B cell (primary cell): ENCODE measurements around the gene COL6A1. TPM values are rescaled to one million over a fixed set of nuclear protein-coding genes. Genes with fewer than 3 reads are reported as not detected.

ENCODE experiments used
- ATAC-seq: fragments of 200-7000 bp; cut with Tn5 transposase; one replicate; pipeline ENCODE4 v1.10.0; 2021; ENCODE audit warnings: low read depth, mild to moderate bottlenecking, moderate number of reproducible peaks, moderate library complexity
- CTCF ChIA-PET: fragments of 350-600 bp; sonication (Branson Sonifier 250); formaldehyde crosslinking; loops from one replicate; lab custom pipeline; 2021; ENCODE audit warnings: antibody characterized with exemption, inconsistent platforms; lab: Charles Lee
- POLR2A ChIA-PET: fragments of 350-600 bp; sonication (Branson Sonifier 250); formaldehyde crosslinking; loops from one replicate; lab custom pipeline; 2021; ENCODE audit warnings: antibody characterized with exemption; lab: Charles Lee
- DNase-seq: peaks from one replicate; pipeline ENCODE4 v3.0.0; 2013
- H2AFZ ChIP-seq: 2 replicates; pipeline ENCODE4 v1.6.1; 2012; ENCODE audit warnings: mild to moderate bottlenecking, low read depth, low read length; ENCODE audit not compliant: insufficient read depth, poor library complexity, severe bottlenecking
- H3K27ac ChIP-seq, 2 donors: 1 replicate in 1 of 2; 2 replicates in 1 of 2; pipeline ENCODE4 v1.5.1; 2012 to 2013; ENCODE audit warnings: low read length in 2 of 2, mild to moderate bottlenecking in 2 of 2, moderate library complexity in 1 of 2
- H3K27me3 ChIP-seq, 4 experiments: fragments of 200-600 bp in 1 of 4; sonication (generic) in 1 of 4; replicated peaks in 1 of 4; 1 replicate in 2 of 4; 2 replicates in 2 of 4; pipeline versions ENCODE4 v1.6.1 to v1.7.0; 2013 to 2016; ENCODE audit warnings: low read length in 3 of 4, mild to moderate bottlenecking in 2 of 4, mixed read lengths in 1 of 4, moderate library complexity in 1 of 4; ENCODE audit not compliant: insufficient read depth in 4 of 4, control insufficient read depth in 3 of 4; ENCODE audit errors: control extremely low read depth in 1 of 4
- H3K36me3 ChIP-seq, 2 experiments: replicated peaks in 1 of 2; 1 replicate in 1 of 2; 2 replicates in 1 of 2; pipeline versions ENCODE4 v1.6.1 to v1.7.1; 2013; ENCODE audit warnings: low read length in 1 of 2; ENCODE audit not compliant: insufficient read depth in 2 of 2, control insufficient read depth in 1 of 2; ENCODE audit errors: control extremely low read depth in 1 of 2, extremely low read depth in 1 of 2
- H3K4me1 ChIP-seq, 2 donors: fragments of 200-600 bp in 1 of 2; sonication (generic) in 1 of 2; 1 replicate in 1 of 2; 2 replicates in 1 of 2; pipeline versions ENCODE4 v1.5.1 to v1.6.1; 2013 to 2017; ENCODE audit warnings: low read length in 2 of 2; ENCODE audit not compliant: control insufficient read depth in 2 of 2, insufficient read depth in 2 of 2
- H3K4me2 ChIP-seq: replicated peaks from 2 replicates; pipeline ENCODE3; 2012; ENCODE audit warnings: mild to moderate bottlenecking, low read depth, low read length; ENCODE audit not compliant: poor library complexity, severe bottlenecking
- H3K4me3 ChIP-seq, 5 experiments: fragments of 200-600 bp in 1 of 5; sonication (generic) in 1 of 5; 1 replicate in 3 of 5; 2 replicates in 2 of 5; pipeline versions ENCODE4 v1.5.1 to v1.7.0; 2011 to 2016; ENCODE audit warnings: low read length in 4 of 5, mild to moderate bottlenecking in 4 of 5, low read depth in 2 of 5, control low read depth in 1 of 5, moderate library complexity in 1 of 5; ENCODE audit not compliant: insufficient read depth in 1 of 5; ENCODE audit errors: control extremely low read depth in 1 of 5, extremely low read depth in 1 of 5
- H3K79me2 ChIP-seq: fragments of 200-600 bp; sonication (generic); one replicate; pipeline ENCODE4 v1.6.0; 2016; ENCODE audit warnings: low read length; ENCODE audit not compliant: control insufficient read depth, insufficient read depth
- H3K9ac ChIP-seq: fragments of 200-600 bp; sonication (generic); 2 replicates; pipeline ENCODE4 v1.6.1; 2017; ENCODE audit warnings: mild to moderate bottlenecking, low read length, moderate library complexity
- H3K9me3 ChIP-seq, 3 donors: one replicate each; pipeline versions ENCODE4 v1.6.1 to v1.7.1; 2013; ENCODE audit warnings: low read length in 2 of 3; ENCODE audit not compliant: control insufficient read depth in 2 of 3, insufficient read depth in 1 of 3; ENCODE audit errors: control extremely low read depth in 1 of 3
- H4K20me1 ChIP-seq: 2 replicates; pipeline ENCODE4 v1.6.0; 2012; ENCODE audit warnings: mild to moderate bottlenecking, low read length; ENCODE audit not compliant: insufficient read depth, control insufficient read depth, poor library complexity, severe bottlenecking
- H3K27ac Mint-ChIP-seq: one replicate; pipeline ENCODE4 v1.8.0; 2021; ENCODE audit warnings: mixed read lengths
- H3K27me3 Mint-ChIP-seq: one replicate; pipeline ENCODE4 v1.8.0; 2021; ENCODE audit warnings: mixed read lengths
- H3K4me1 Mint-ChIP-seq: one replicate; pipeline ENCODE4 v1.8.0; 2021; ENCODE audit warnings: mixed read lengths
- H3K4me3 Mint-ChIP-seq: one replicate; pipeline ENCODE4 v1.8.0; 2021; ENCODE audit warnings: mixed read lengths
- H3K9me3 Mint-ChIP-seq: one replicate; pipeline ENCODE4 v1.8.0; 2022; ENCODE audit warnings: mixed read lengths; ENCODE audit not compliant: insufficient read depth
- EZH2 ChIP-seq: IDR thresholded peaks from 2 replicates; pipeline ENCODE4 v1.6.1; 2012; ENCODE audit warnings: borderline replicate concordance, low read depth, mild to moderate bottlenecking, moderate library complexity, low read length; ENCODE audit not compliant: insufficient read depth, poor library complexity, severe bottlenecking
- WGBS: methylation state at CpG from one replicate; pipeline ENCODE4 v1.1.5; 2013; ENCODE audit warnings: missing lambda C conversion rate; ENCODE audit not compliant: insufficient coverage; 5-methylcytosine and 5-hydroxymethylcytosine counted together
- intact Hi-C: fragments of 100-400 bp; cut with micrococcal nuclease; formaldehyde crosslinking; loops from one replicate; pipeline ENCODE4 v1.10.0; 2022
- polyA plus RNA-seq: library from polyadenylated mRNA; depleted of rRNA; stranded (reverse); fragments of >200 nt; gene quantifications from 2 replicates; pipeline ENCODE4 v1.2.3, GENCODE V29; 2012
- total RNA-seq, 2 donors: library from RNA; stranded (reverse); fragments of 120-200 nt in 1 of 2; gene quantifications; 1 replicate in 1 of 2; 2 replicates in 1 of 2; pipeline versions ENCODE4 v1.2.3 to v1.2.4, GENCODE V29; 2013 to 2022
- TF ChIP-seq, protein P1 (sequence below): fragments of 200-600 bp; IDR thresholded peaks from one replicate; pipeline ENCODE4 v1.8.0; 2022; ENCODE audit warnings: antibody characterized with exemption, mild to moderate bottlenecking

COL6A1 gene
- total and polyA plus RNA-seq, 2 donors (not counting 1 experiment from before 2014, with no cell fraction given) = 0.39 to 0.67 TPM

- whole genome bisulfite sequencing = 91% methylated on average over 38 of the region's 38 CpGs
- Histone ChIP-seq H3K4me3 (no peak overlapping the region), H3K4me2 (no peak overlapping the region), H3K9ac (no peak overlapping the region), H4K20me1 (no peaks in the 10 kb centered on the region), H3K36me3 (no peaks in the 10 kb centered on the region), H3K4me1 (no peaks in the 10 kb centered on the region), H3K27ac (no peak overlapping the region), H3K9me3 (peaks cover 0 to 18% (median 0%) of the 10 kb centered on the region in 3 donors), H3K79me2 (no peaks in the 10 kb centered on the region), H3K27me3 (no peaks in the 10 kb centered on the region), H2AFZ (no peak overlapping the region)
- Mint-ChIP-seq H3K27ac (no peak overlapping the region), H3K4me3 (no peak overlapping the region), H3K9me3 (no peaks in the 10 kb centered on the region), H3K4me1 (no peaks in the 10 kb centered on the region), H3K27me3 (no peaks in the 10 kb centered on the region)
- POLR2A ChIA-PET = no interaction called here
- TF ChIP-seq, protein P1, sequence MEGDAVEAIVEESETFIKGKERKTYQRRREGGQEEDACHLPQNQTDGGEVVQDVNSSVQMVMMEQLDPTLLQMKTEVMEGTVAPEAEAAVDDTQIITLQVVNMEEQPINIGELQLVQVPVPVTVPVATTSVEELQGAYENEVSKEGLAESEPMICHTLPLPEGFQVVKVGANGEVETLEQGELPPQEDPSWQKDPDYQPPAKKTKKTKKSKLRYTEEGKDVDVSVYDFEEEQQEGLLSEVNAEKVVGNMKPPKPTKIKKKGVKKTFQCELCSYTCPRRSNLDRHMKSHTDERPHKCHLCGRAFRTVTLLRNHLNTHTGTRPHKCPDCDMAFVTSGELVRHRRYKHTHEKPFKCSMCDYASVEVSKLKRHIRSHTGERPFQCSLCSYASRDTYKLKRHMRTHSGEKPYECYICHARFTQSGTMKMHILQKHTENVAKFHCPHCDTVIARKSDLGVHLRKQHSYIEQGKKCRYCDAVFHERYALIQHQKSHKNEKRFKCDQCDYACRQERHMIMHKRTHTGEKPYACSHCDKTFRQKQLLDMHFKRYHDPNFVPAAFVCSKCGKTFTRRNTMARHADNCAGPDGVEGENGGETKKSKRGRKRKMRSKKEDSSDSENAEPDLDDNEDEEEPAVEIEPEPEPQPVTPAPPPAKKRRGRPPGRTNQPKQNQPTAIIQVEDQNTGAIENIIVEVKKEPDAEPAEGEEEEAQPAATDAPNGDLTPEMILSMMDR = no peak
- no peak for TF ChIP-seq EZH2
- CTCF ChIA-PET = no interaction called here
- intact Hi-C loops = no loop called here
- DNase-seq (no peak), ATAC-seq (no peak)
Observed at GRCh38 chr21:45997495-45998275, 16.1 kb downstream of the COL6A1 start.

GRCh38 chr21:45998276-45998701 lies 16.7 kb downstream of the COL6A1 start:
- Mint-ChIP-seq H3K27me3 (no peaks in the 10 kb centered on the region), H3K4me1 (no peaks in the 10 kb centered on the region), H3K9me3 (no peaks in the 10 kb centered on the region), H3K27ac (no peak overlapping the region), H3K4me3 (no peak overlapping the region)
- no peak for TF ChIP-seq EZH2
- TF ChIP-seq, protein P1 = no peak
- intact Hi-C loops = no loop called here
- no peak overlapping the region for H2AFZ ChIP-seq
- H3K9me3 ChIP-seq = peaks cover 0 to 23% (median 0%) of the 10 kb centered on the region in 3 donors
- H3K79me2 ChIP-seq = no peaks in the 10 kb centered on the region
- 94% methylated on average over 22 of the region's 22 CpGs for WGBS
- H4K20me1 ChIP-seq = no peaks in the 10 kb centered on the region
- ATAC-seq (no peak), DNase-seq (no peak)
- no peak overlapping the region for H3K4me3 ChIP-seq
- H3K27me3 ChIP-seq = no peaks in the 10 kb centered on the region
- no peak overlapping the region for H3K27ac ChIP-seq
- ChIA-PET POLR2A (no interaction called here), CTCF (no interaction called here)
- no peaks in the 10 kb centered on the region for H3K4me1 ChIP-seq
- no peaks in the 10 kb centered on the region for H3K36me3 ChIP-seq
- H3K9ac ChIP-seq = no peak overlapping the region
- no peak overlapping the region for H3K4me2 ChIP-seq
